HG03520 (cell line): ENCODE results near the gene GRHL1.
A peak's percentile ranks its signal among the peaks of the same experiment; 100 is the strongest.
"Not testable (repeated sequence)": the region's sequence is repeated elsewhere in the genome, so short reads cannot be mapped to it uniquely, and the experiment has no call there.

Experiments
- ATAC-seq: cut with Tn5 transposase; IDR thresholded peaks from one replicate; pipeline ENCODE4 v1.9.1; 2021; ENCODE audit warnings: mild to moderate bottlenecking, moderate library complexity; ENCODE audit not compliant: unreplicated experiment

Gene GRHL1

GRCh38 chr2:9951522-9952285 is at the start of gene GRHL1:
GRHL1 (plus strand) TSS chr2:9951693; CDS start chr2:9951834, 141 bp downstream.
- peak; percentile 96 for ATAC-seq

GRCh38 chr2:9905413-9905812 is 46.1 kb upstream of the GRHL1 start:
- no peak for ATAC-seq

- ATAC-seq: no peak
Measured at GRCh38 chr2:9907402-9907801, 44.1 kb upstream of the GRHL1 start.

- no peak for ATAC-seq
Measured at GRCh38 chr2:9908639-9909038, 42.9 kb upstream of the GRHL1 start.

- no peak for ATAC-seq
Measured at GRCh38 chr2:9909106-9909505, 42.4 kb upstream of the GRHL1 start.

- no peak for ATAC-seq
Measured at GRCh38 chr2:9910699-9911098, 40.8 kb upstream of the GRHL1 start.

- no peak for ATAC-seq
Measured at GRCh38 chr2:9912468-9912867, 39.0 kb upstream of the GRHL1 start.

GRCh38 chr2:9914384-9915065 is 37.0 kb upstream of the GRHL1 start:
- ATAC-seq: peak; percentile 95

GRCh38 chr2:9918275-9918674 is 33.2 kb upstream of the GRHL1 start:
- ATAC-seq: no peak

GRCh38 chr2:9919512-9919911 is 32.0 kb upstream of the GRHL1 start:
- ATAC-seq: no peak

GRCh38 chr2:9927020-9927419 is 24.5 kb upstream of the GRHL1 start:
- ATAC-seq: not testable (repeated sequence)

- ATAC-seq: no peak
Measured at GRCh38 chr2:9937258-9937657, 14.2 kb upstream of the GRHL1 start.

GRCh38 chr2:9937968-9938367 is 13.5 kb upstream of the GRHL1 start:
- no peak for ATAC-seq

- ATAC-seq: no peak
Measured at GRCh38 chr2:9939587-9940485, 11.7 kb upstream of the GRHL1 start.

GRCh38 chr2:9941196-9941995 is 10.1 kb upstream of the GRHL1 start:
- ATAC-seq: no peak

GRCh38 chr2:9941996-9942390 is 9.5 kb upstream of the GRHL1 start:
- ATAC-seq: no peak

- no peak for ATAC-seq
Measured at GRCh38 chr2:9944330-9944758, 7.1 kb upstream of the GRHL1 start.

GRCh38 chr2:9945596-9945995 is 5.9 kb upstream of the GRHL1 start:
- ATAC-seq: no peak

- ATAC-seq: no peak
Measured at GRCh38 chr2:9946076-9946475, 5.4 kb upstream of the GRHL1 start.

- no peak for ATAC-seq
Measured at GRCh38 chr2:9946818-9947217, 4.7 kb upstream of the GRHL1 start.

GRCh38 chr2:9948721-9949120 is 2.8 kb upstream of the GRHL1 start:
- ATAC-seq: no peak
